GM19193 (cell line): ENCODE measurements around the gene CPA1.

Source experiments
- POLR2A ChIP-seq: IDR thresholded peaks from 4 replicates; pipeline ENCODE4 v1.6.1; 2011; ENCODE audit not compliant: insufficient read depth, insufficient read length; ENCODE audit errors: extremely low read depth

The CPA1 gene

DNA sequence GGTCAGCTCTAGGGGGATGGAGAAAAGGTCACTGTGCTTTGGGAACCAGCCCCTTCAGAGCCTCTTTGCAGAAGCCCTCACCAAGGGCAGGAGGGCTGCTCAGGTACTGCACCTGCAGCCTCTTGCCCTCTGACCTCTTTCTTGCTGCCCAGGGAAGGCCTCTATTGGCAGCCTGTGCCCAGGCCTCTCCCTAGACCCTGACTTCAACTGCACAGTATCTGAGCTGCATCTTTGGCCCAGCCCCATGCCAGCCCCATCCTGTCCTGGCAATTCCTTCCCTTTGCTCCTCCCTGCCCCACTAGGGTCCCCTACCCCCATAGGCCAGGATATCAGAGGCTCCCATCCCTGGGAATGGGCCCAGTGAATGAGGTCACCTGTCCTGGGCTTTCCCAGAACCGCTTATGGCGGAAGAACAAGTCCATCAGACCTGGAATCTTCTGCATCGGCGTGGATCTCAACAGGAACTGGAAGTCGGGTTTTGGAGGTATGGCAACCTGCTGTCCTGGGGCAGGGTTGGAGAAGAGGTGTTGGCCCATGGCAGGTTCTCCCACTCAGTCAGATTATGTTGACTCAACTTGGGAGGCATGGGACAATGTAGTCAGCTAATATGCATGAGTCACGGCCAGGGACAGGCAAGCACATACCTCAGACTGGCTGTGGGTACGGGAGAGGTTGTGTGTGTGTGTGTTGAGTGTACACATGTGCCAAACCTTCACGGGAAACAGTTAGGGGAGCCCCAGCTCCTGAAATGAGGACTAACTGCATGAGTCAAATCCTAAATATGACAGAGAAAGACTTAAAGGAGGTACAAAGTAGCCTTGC lies 17.1 kb upstream of the CPA1 start:
- no peak for TF ChIP-seq POLR2A

DNA sequence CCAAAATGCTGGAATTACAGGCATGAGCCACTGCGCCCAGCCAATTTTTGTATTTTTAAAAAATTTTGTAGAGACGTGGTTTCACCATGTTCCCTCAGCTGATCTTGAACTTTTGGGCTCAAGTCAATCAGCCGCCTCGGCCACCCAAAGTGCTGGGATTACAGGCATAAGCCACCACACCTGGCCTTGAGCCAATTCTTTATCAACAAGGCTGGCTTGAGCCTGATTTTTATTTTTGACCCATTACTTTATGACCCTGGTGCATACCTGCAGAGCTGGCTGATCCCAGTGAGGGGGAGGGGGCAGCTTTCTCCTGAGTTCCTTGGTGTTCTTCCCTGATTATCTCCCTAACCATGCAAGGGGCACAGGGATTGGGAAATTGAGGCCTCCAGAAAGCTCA lies 15.8 kb upstream of the CPA1 start:
- TF ChIP-seq POLR2A: no peak

DNA sequence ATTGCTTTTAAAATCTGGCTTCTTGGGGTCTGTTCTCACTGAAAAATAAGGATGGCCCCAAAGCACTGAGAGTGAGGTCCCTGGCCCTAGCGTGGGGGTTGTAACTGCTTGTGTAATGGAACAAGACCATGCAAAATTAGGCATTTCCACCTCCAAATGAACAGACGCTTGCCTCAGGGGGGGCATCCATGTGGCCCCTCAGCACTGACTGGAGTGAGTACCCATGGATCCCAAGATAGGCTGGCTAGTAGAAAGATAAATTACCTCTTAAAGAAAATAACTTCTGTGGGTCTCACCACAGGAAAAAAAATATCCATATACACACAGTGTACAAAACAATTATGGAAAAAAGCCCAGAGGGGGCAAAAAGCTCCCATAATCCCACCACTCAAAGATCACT lies 15.2 kb upstream of the CPA1 start:
- no peak for TF ChIP-seq POLR2A

DNA sequence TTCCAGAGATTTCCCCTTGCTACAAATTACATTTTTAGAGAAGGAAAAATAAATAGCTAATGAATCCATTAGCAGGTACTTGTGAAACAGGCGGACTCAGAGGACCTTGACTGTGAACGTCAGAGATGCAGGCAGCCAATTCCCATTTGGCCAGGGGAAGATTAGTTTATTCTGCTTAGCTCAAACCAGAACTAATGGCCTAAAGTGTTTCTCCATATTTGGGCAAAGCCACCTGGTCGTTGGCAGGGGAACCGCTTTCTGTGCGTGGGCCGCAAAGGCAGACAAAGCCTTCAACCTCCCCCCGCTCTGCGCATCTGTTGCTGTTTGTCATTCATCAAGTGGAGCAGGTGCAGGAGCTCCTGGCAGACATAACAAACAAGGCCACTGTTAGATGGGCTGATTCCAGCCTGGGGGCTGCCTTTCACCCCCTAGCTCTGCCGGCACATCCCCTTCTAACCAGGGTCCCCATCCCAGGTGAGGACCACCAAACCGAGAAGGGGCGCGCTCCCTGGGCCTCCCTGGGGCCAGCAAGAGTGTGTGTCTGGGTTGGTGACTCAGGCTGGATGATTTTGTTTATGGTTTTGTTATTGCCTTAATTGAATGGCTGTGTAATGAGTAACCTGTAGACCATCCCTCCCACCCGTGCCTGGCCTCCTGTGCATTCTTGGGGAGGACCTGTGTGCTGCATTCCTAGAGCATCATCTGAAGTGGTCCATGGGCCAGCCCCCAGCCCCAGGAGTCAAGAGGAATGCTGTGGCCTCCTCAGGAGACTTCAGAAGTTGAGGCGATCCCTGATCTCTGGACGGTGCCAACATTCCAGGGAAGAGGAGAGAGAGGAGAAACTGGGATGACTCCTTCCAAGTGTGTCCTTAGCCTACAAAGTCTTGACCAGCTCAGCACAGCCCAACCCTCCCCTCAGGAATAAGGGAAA lies 14.5 kb upstream of the CPA1 start:
- TF ChIP-seq POLR2A: no peak

DNA sequence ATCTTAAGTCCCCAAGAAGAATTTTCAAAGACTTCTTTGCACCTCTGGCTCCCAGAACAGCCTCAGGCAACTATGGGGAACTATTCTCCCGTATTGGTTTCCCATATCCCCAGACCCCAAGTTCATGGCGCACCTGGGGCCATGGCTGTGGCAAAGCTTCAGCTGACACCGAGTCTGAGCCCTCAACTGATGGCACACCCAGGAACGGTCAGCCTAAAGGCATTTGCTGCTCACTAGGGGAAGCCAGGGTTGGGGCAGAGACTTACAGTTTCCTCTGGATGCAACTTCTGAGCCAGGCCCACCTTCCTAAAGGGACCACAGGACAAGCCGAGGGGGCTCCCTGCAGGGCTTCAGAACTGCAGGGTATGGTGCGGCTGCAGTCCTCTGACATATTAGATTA lies 13.7 kb upstream of the CPA1 start:
- TF ChIP-seq POLR2A: no peak

DNA sequence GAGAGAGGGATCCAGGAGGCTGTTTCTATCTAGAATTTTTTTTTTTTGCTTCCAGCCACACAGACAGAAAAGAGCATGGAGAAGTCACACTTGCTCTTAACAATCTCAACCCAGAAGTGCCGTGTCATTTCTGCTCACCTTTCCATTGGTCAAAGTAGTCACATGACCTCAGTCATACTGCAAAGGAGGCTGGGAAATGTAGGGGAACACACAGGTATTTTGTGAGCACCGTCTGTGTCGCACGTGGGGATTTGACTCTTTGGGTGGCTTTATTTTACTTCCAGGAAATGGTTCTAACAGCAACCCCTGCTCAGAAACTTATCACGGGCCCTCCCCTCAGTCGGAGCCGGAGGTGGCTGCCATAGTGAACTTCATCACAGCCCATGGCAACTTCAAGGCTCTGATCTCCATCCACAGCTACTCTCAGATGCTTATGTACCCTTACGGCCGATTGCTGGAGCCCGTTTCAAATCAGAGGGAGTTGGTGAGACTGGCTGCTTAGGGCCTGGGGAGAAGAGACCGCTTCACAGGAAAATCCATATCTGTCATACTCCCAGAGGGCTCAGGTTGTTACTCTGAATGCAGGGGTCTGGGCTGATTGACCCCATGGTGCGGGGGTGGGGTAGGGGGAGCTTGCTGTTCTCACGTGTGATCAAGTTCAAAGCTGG lies 13.1 kb upstream of the CPA1 start:
- TF ChIP-seq POLR2A: no peak

DNA sequence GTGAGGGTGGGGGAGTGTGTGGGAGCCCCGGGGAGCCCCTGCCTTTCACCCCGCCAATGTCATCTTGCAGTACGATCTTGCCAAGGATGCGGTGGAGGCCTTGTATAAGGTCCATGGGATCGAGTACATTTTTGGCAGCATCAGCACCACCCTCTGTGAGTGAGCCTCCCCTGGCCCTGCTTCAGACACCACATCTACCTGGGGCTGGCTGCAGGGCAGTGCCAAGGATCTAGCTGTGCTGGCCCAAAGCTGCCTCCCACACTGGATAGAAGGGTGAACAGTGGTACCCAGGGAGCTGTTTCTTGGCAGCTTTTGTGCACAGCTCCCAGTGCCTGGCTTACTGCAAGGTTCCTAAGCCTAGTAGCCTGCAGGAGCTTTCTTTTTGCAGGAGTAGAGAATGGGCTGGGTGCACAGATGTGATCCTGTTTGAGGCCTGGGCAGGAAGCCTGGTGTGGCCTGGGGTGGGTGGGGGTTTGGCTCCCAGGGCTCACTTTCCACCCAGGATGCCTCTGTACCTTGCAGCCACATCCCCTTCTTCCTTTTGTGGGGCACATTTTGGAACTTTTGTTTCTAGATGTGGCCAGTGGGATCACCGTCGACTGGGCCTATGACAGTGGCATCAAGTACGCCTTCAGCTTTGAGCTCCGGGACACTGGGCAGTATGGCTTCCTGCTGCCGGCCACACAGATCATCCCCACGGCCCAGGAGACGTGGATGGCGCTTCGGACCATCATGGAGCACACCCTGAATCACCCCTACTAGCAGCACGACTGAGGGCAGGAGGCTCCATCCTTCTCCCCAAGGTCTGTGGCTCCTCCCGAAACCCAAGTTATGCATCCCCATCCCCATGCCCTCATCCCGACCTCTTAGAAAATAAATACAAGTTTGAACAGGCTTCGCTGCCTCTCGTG lies 12.2 kb upstream of the CPA1 start:
- no peak for TF ChIP-seq POLR2A

DNA sequence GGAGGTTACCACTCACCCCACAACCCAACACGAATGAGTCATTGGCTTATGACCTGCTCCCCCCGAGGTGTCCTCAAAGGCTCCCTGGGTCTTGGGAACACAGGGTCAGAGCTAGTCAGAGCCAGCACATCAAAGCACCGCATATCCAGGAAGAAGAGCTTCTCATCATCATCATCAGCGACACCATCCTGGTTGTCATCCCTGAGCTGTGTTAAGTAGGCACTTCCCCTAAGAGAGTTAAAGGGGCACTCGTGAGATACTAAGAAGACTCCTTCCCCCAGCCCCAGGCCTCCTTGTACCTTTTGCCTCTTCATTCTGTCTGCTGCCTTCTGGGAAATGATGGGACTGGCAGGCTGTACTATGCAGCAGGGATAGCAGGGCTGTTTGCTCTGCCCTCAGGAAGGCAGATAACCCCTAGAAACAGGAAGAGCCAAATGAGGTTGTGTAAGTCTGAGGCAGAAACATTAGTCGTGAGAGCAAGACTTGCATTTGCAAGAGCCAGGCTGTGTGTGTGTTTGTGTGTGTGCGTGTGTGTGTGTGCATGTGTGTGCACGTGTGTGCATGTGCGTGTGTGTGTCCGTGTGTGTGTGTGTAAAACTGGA lies 11.1 kb upstream of the CPA1 start:
- no peak for TF ChIP-seq POLR2A

DNA sequence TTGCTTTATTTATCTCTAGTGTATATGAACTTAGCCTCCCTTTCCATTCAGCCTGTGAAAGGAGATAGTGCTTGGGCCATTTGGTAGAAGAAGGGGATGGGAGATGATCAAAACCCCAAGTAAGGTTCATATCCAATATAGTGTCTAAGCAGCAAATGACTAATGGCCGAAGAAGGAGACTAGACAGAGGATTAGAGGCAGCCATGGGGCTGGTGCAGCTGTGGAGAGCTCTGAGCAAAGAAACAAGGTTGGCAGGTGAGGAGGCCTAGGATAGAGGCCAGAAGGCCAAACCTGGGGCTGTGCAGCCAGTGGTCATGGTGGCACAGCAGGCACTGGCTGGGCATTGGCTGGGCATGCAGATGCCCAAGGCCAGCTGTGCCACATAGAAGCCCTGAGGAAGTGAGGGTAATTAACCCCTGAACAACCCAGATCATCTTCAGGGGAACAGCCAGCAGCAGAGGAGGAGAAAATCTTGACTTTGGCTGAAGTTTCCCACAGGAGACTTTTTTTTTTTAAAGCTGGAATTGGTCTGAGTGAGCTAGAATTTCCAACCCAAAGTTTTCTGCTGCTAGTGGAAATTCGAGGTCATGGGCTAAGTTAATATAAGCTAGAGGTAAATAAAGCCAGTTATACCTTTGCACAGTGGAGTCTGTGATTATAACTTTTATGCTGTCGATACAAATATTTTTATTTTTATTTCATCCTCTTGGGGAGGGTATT lies 10.3 kb upstream of the CPA1 start:
- TF ChIP-seq POLR2A: no peak

DNA sequence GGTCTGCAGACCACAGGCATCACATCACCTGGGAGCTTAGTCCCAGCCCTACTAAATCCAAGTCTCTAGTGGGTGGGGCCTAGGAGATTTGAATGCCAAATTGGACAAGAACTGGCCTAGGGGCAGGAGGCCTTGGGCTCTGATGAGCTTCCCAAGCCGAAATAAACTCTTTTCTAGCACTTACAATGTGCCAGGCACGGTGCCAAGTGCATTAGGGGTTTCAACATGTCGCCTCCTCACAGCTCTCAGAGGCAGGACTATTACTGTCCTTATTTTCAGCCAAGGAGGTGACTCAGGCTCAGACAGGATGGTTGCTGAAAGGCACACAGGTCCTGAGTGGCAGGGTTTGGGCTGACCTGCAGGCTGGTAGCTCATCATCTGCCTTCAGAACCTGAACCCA lies 9.2 kb upstream of the CPA1 start:
- no peak for TF ChIP-seq POLR2A

DNA sequence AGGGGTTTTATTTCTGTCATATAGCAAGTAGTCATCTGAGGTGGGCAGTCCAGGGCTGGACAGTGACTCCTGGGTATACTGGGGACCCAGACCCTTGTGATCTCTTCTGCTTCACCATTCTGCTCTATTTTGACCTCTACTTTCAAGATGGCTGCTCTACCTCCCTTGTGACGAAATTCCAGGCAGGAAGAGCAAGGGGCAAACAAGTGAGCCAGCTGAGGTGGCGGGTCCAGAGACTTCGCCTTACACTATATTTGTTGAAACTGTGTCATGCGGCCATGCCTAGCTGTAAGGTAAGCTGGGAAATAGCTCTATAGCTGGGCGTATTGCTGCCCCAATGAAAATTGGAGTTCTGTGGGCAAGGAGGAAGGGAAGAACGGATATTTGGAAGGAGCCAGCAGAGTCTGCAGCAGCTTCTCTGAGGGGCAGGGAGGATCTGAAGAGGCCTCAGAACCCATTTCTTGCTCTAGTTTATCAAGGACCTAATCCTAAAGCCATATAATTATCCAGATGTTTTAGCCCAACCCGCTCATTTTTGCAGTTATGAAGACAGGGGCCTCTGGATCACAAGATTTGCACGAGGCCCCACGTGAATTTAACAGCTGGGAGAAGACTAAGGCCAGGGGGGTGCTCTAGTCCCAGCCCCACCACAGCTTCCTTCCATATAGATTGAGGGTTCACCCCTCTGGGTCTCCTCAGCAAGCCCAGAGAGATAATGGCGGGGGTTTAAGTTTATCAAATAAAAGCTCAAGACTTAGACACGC lies 7.7 kb upstream of the CPA1 start:
- TF ChIP-seq POLR2A: no peak

DNA sequence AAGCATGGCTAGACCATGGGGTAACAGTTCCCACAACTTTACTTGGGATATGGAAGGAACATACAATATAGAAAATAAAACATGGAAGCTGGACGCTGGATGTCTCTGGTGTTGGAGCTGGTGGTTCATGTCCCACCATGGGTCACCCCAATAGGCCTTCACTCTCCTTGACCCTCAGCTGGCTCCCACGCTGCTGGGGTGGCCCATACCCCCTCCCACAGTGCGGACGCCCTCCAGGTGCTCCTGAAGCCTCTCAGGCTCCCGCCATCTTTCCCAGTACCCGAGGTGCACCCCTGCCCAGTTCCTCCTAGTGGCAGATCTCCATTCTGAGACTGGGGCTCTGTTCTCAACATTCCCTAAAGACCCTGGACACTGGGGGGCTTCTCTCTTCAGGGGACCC lies 5.8 kb upstream of the CPA1 start:
- TF ChIP-seq POLR2A: no peak

DNA sequence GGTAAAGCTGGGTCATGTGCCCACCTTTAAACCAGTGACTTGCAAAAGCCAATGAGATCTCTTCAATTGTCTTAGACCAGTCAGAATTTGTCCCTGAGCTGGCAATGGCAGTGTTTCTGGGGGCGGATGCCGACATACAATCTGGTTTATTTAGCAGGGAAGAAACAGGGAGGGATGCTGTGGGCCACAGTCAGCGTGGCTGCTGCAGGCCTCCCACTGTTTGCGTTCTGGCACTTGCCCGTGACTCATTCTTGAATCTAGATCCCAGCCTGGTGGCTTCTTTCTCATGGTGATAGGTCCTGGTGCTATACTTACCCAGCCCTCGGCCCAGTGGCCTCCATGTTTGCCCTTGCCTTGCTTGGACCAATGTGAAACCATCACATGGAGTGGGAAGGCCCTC lies 3.1 kb upstream of the CPA1 start:
- TF ChIP-seq POLR2A: no peak
